ENCODE measurements around the gene UBR3.

- TF ChIP-seq CTCF (conservative IDR thresholded peaks at IDR 0.05; ENCODE audit: low read depth, low read length) (no peak), EZH2 (IDR thresholded peaks at IDR 0.05; ENCODE audit: borderline replicate concordance, low read depth, low read length, poor library complexity, severe bottlenecking) (no peak)
These were observed 134.7 kb downstream of the UBR3 start for GRCh38 chr2:169961911-169962310.

Data from A673 (cell line).